Measurements from ENCODE around the gene FBXO31.

- TF ChIP-seq CTCF (IDR thresholded peaks at IDR 0.05), result no peak
- TF ChIP-seq POLR2A (IDR thresholded peaks at IDR 0.05), result no peak
Observed at GRCh38 chr16:87288753-87289362, 94.7 kb downstream of the FBXO31 start.

Data from adrenal gland (tissue), 5 donors.